Mesendoderm (in vitro differentiated cells): ENCODE results near the gene SLC25A17.

Source experiments
- DNase-seq: peaks from one replicate; pipeline ENCODE4 v3.0.0; 2013
- H2AK5ac ChIP-seq: 2 replicates; pipeline ENCODE4 v1.6.1; 2013; ENCODE audit warnings: low read length, inconsistent platforms
- H2BK120ac ChIP-seq: 2 replicates; pipeline ENCODE4 v1.6.1; 2013; ENCODE audit warnings: low read depth, mild to moderate bottlenecking, low read length, moderate library complexity, mixed read lengths
- H2BK15ac ChIP-seq: replicated peaks from 2 replicates; pipeline ENCODE4 v1.6.1; 2013; ENCODE audit warnings: low read depth, mild to moderate bottlenecking, moderate library complexity
- H2BK5ac ChIP-seq: 2 replicates; pipeline ENCODE4 v1.6.1; 2013; ENCODE audit warnings: low read length, inconsistent platforms
- H3K18ac ChIP-seq: 2 replicates; pipeline ENCODE4 v1.6.1; 2013; ENCODE audit warnings: mild to moderate bottlenecking, low read length, mixed read lengths
- H3K23ac ChIP-seq: one replicate; pipeline ENCODE4 v1.6.1; 2013; ENCODE audit warnings: low read length
- H3K27ac ChIP-seq: 2 replicates; pipeline ENCODE4 v1.5.1; 2013; ENCODE audit warnings: low read depth, mild to moderate bottlenecking, inconsistent platforms, low read length, moderate library complexity
- H3K27me3 ChIP-seq: 2 replicates; pipeline ENCODE4 v1.6.1; 2013; ENCODE audit warnings: low read length, control low read depth, mild to moderate bottlenecking, inconsistent platforms; ENCODE audit not compliant: insufficient read depth, poor library complexity
- H3K36me3 ChIP-seq: 2 replicates; pipeline ENCODE4 v1.6.1; 2013; ENCODE audit warnings: low read length, inconsistent platforms; ENCODE audit not compliant: control insufficient read depth, insufficient read depth
- H3K4ac ChIP-seq: one replicate; pipeline ENCODE4 v1.6.1; 2013; ENCODE audit warnings: low read depth, mild to moderate bottlenecking, low read length, moderate library complexity
- H3K4me1 ChIP-seq: 2 replicates; pipeline ENCODE4 v1.6.1; 2013; ENCODE audit warnings: low read depth, low read length, inconsistent platforms; ENCODE audit not compliant: control insufficient read depth
- H3K4me2 ChIP-seq: 2 replicates; pipeline ENCODE4 v1.6.1; 2013; ENCODE audit warnings: low read length
- H3K4me3 ChIP-seq: 2 replicates; pipeline ENCODE4 v1.5.1; 2013; ENCODE audit warnings: mild to moderate bottlenecking, low read length
- H3K56ac ChIP-seq: one replicate; pipeline ENCODE4 v1.6.1; 2013; ENCODE audit warnings: low read length
- H3K79me1 ChIP-seq: 2 replicates; pipeline ENCODE4 v1.6.1; 2013; ENCODE audit warnings: low read length, inconsistent platforms
- H3K79me2 ChIP-seq: 2 replicates; pipeline ENCODE4 v1.6.1; 2013; ENCODE audit warnings: mild to moderate bottlenecking, low read length; ENCODE audit not compliant: control insufficient read depth, insufficient read depth
- H3K9ac ChIP-seq: 2 replicates; pipeline ENCODE4 v1.6.1; 2013; ENCODE audit warnings: low read length, inconsistent platforms
- H4K5ac ChIP-seq: one replicate; pipeline ENCODE4 v1.6.1; 2013; ENCODE audit warnings: low read length
- H4K8ac ChIP-seq: one replicate; pipeline ENCODE4 v1.6.1; 2013; ENCODE audit warnings: low read depth, mild to moderate bottlenecking, control low read depth, low read length, moderate library complexity
- WGBS: extraction: QIAGEN DNeasy Blood & Tissue Kit; methylation state at CpG from one replicate; pipeline ENCODE4 v1.1.7; 2013; ENCODE audit warnings: low lambda C conversion rate, missing lambda C conversion rate; ENCODE audit not compliant: insufficient coverage; ENCODE audit errors: extremely low coverage; 5-methylcytosine and 5-hydroxymethylcytosine counted together

The SLC25A17 gene

DNA sequence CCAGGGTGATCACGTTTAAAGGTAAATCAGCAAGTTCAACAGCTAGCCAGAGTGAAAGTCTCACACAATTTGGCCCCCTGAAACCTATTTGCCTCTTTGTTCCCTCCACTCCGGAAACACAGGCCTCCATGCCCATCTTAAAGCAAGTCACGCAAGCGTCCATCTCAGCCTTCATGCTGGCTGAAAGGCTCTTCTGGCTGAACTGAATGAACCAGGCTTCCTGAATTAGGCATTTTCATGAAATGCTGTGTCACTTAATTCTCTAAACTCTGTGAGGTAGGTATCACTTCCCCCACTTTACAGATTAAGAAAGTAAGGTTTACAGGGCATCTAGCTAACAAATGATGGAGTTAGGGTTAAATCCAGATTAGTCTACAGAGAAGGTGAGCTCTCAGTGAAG, 1.4 kb downstream of the SLC25A17 start:
- Histone ChIP-seq H2BK5ac (no peak overlapping the region), H4K8ac (no peak overlapping the region), H3K4me1 (peaks cover 2% of the 10 kb centered on the region), H3K79me1 (peaks cover 14% of the 10 kb centered on the region), H3K56ac (peak overlapping the region; percentile 34), H3K18ac (no peak overlapping the region), H2AK5ac (no peak overlapping the region), H3K23ac (no peak overlapping the region), H3K4me2 (no peak overlapping the region), H3K36me3 (no peaks in the 10 kb centered on the region), H3K4ac (no peak overlapping the region), H3K79me2 (peaks cover 24% of the 10 kb centered on the region), H3K27me3 (no peaks in the 10 kb centered on the region), H4K5ac (no peak overlapping the region), H3K4me3 (no peak overlapping the region), H3K27ac (no peak overlapping the region), H3K9ac (peak overlapping the region; percentile 11), H2BK120ac (no peak overlapping the region), H2BK15ac (no peak overlapping the region)
- no CpG with 5 or more reads among the region's 4 CpGs for WGBS
- DNase-seq = no peak

DNA sequence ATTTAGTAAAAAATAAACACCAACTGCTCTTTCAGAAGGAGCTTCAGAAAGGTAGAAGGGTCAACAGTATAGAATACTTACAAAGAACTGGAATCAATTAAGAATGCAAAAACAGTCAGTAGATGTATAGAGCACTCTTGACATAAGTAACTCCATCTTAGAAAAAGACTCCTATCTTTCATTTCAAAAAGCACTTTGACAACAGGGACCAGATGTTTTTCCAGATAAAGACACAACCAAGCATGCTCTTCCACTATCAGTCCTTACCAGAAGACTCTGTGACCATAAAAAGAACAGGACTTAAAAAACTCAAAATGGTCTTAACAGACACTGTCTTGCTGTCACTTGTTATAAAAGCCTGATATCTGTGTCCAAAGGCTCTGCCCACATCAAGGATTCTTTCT, 5.2 kb downstream of the SLC25A17 start:
- Histone ChIP-seq H4K8ac (no peak overlapping the region), H3K4me2 (no peak overlapping the region), H3K4me1 (peaks cover 2% of the 10 kb centered on the region), H3K18ac (no peak overlapping the region), H3K56ac (no peak overlapping the region), H3K79me2 (peaks cover 28% of the 10 kb centered on the region), H2BK5ac (no peak overlapping the region), H3K4ac (no peak overlapping the region), H2BK15ac (no peak overlapping the region), H3K27me3 (no peaks in the 10 kb centered on the region), H4K5ac (no peak overlapping the region), H3K79me1 (peaks cover 14% of the 10 kb centered on the region), H3K4me3 (no peak overlapping the region), H2AK5ac (no peak overlapping the region), H3K23ac (no peak overlapping the region), H3K9ac (no peak overlapping the region), H3K36me3 (no peaks in the 10 kb centered on the region), H3K27ac (no peak overlapping the region), H2BK120ac (no peak overlapping the region)
- no peak for DNase-seq

DNA sequence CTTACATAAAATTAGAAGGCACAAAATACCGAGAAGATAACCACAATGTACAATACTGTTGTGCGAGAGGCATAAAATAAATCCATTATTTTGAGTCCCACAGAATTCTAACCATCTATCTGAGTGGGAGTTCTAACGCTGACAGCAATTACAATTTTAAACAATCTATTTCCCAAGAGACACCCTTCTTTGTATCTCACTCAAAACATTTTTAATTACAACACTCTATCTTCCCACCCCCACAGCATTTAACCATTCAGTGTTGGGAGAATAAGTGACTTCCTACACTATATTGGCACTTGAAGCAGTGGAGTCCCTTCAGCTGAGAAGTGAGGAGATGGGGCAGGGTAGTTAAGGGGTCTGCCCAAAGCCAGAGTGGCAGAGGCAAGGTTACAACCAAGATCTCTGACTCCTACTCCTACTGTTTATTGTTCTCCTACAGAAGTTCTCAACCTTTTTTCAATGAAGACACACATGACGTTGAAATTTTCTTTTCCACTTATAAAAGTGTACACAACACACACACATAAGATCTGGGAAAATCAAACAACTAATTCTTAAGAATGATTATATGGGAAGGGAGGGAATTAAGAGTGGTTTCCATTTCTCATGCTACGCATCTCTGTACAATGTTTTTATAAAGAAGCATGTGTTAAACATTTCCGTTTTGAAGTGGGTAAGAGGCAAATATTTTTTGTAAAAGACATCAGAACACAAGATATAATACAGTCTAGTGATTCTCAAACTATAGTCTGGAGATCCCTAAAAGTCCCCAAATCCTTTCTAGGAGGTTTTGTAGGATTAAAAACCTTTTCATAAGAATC, 10.9 kb downstream of the SLC25A17 start:
- no peak for DNase-seq
- Histone ChIP-seq H3K79me2 (peaks cover 11% of the 10 kb centered on the region), H3K9ac (no peak overlapping the region), H3K4ac (no peak overlapping the region), H3K23ac (no peak overlapping the region), H3K18ac (no peak overlapping the region), H2AK5ac (no peak overlapping the region), H2BK5ac (no peak overlapping the region), H2BK120ac (no peak overlapping the region), H4K8ac (no peak overlapping the region), H2BK15ac (no peak overlapping the region), H3K4me1 (no peaks in the 10 kb centered on the region), H3K36me3 (no peaks in the 10 kb centered on the region), H3K4me2 (no peak overlapping the region), H3K27me3 (no peaks in the 10 kb centered on the region), H3K27ac (no peak overlapping the region), H3K79me1 (peaks cover 8% of the 10 kb centered on the region), H3K56ac (no peak overlapping the region), H4K5ac (no peak overlapping the region), H3K4me3 (no peak overlapping the region)
- WGBS = no CpG with 5 or more reads among the region's 6 CpGs

DNA sequence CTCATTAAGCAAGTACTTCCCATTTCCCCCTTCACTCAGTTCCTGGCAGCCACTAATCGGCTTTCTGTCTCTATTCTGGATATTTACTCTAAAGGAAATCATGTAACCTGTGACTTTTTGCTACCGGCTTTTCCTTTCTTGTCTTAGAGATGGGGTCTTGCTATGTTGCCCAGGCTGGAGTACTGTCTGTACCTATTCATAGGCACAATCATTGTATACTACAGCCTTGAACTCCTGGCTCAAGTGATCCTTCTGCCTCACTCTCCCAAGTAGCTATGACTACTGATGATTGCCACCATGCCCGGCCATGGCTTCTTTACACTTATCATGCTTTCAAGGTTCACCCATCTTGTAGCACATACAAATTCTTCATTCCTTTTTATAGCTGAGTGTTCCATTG, 12.4 kb downstream of the SLC25A17 start:
- Histone ChIP-seq H3K27me3 (no peaks in the 10 kb centered on the region), H3K4ac (no peak overlapping the region), H2BK5ac (no peak overlapping the region), H3K9ac (no peak overlapping the region), H4K8ac (no peak overlapping the region), H3K23ac (no peak overlapping the region), H4K5ac (no peak overlapping the region), H2BK15ac (no peak overlapping the region), H3K79me1 (peaks cover 8% of the 10 kb centered on the region), H3K4me2 (no peak overlapping the region), H2AK5ac (no peak overlapping the region), H3K27ac (no peak overlapping the region), H3K4me3 (no peak overlapping the region), H3K4me1 (no peaks in the 10 kb centered on the region), H3K79me2 (peaks cover 12% of the 10 kb centered on the region), H3K56ac (no peak overlapping the region), H3K36me3 (no peaks in the 10 kb centered on the region), H3K18ac (no peak overlapping the region), H2BK120ac (no peak overlapping the region)
- WGBS = no CpG with 5 or more reads among the region's 3 CpGs
- DNase-seq = no peak

DNA sequence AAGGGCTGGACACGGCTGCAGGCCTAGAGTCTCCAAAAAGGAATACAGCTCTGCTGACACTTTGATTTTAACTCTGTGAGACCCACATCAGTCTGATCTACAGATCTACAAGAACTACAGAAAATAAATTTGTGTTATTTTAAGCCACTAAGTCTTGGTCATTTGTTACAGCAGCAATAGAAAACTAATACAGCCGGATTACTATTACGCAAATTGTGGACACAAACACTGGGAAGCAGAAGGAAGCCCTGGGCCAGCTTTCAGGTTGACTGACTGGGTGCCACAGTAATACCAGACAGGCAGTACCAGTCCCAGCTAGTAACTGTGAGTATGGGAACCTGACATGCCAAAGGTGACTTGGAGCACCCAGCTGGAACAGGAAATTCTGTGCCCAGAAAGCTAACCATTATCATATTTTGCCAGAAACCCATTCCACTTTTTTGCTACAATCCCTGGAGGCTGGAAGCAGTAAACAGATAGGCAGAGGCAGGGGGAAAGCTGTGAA, 13.4 kb downstream of the SLC25A17 start:
- Histone ChIP-seq H3K56ac (no peak overlapping the region), H4K5ac (no peak overlapping the region), H3K4me3 (no peak overlapping the region), H2BK120ac (no peak overlapping the region), H3K79me2 (peaks cover 9% of the 10 kb centered on the region), H3K4me1 (no peaks in the 10 kb centered on the region), H2AK5ac (no peak overlapping the region), H2BK15ac (no peak overlapping the region), H4K8ac (no peak overlapping the region), H3K9ac (no peak overlapping the region), H3K18ac (no peak overlapping the region), H2BK5ac (no peak overlapping the region), H3K27me3 (no peaks in the 10 kb centered on the region), H3K79me1 (peaks cover 6% of the 10 kb centered on the region), H3K4ac (no peak overlapping the region), H3K36me3 (no peaks in the 10 kb centered on the region), H3K23ac (no peak overlapping the region), H3K4me2 (no peak overlapping the region), H3K27ac (no peak overlapping the region)
- WGBS = no CpG with 5 or more reads among the region's 3 CpGs
- DNase-seq = no peak

DNA sequence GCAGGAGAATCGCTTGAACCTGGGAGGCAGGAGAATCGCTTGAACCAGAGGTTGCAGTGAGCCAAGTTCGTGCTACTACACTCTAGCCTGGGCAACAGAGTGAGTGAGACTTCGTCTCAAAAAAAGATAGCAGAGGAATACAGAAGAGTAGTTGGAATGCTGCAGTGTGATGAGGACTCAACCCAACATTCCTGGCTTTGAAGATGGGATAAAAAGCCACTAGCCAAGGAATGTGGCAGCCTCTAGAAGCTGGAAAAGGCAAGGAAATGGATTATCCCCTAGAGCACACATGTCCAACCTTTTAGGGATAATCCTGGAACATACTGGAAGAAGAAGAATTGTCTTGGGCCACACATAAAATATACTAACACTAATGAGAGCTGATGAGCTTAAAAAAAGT, 13.9 kb downstream of the SLC25A17 start:
- Histone ChIP-seq H2BK5ac (no peak overlapping the region), H3K23ac (no peak overlapping the region), H3K4me1 (no peaks in the 10 kb centered on the region), H3K4me3 (no peak overlapping the region), H4K5ac (no peak overlapping the region), H4K8ac (no peak overlapping the region), H3K79me2 (peaks cover 9% of the 10 kb centered on the region), H3K79me1 (peaks cover 6% of the 10 kb centered on the region), H3K18ac (no peak overlapping the region), H3K27me3 (no peaks in the 10 kb centered on the region), H3K56ac (no peak overlapping the region), H3K27ac (no peak overlapping the region), H3K36me3 (no peaks in the 10 kb centered on the region), H3K4ac (no peak overlapping the region), H2BK120ac (no peak overlapping the region), H3K4me2 (no peak overlapping the region), H2BK15ac (no peak overlapping the region), H2AK5ac (no peak overlapping the region), H3K9ac (no peak overlapping the region)
- DNase-seq = peak; percentile 65
- WGBS = no CpG with 5 or more reads among the region's 4 CpGs
